ENCODE results near the gene ZNF215. TPM values are rescaled to one million over a fixed set of nuclear protein-coding genes. Genes with fewer than 3 reads are reported as not detected.
"Not testable (repeated sequence)": the region's sequence is repeated elsewhere in the genome, so short reads cannot be mapped to it uniquely, and the experiment has no call there.

Gene ZNF215
- polyA plus RNA-seq, 1 donor from 2014 or later = 2.5 TPM

DNA sequence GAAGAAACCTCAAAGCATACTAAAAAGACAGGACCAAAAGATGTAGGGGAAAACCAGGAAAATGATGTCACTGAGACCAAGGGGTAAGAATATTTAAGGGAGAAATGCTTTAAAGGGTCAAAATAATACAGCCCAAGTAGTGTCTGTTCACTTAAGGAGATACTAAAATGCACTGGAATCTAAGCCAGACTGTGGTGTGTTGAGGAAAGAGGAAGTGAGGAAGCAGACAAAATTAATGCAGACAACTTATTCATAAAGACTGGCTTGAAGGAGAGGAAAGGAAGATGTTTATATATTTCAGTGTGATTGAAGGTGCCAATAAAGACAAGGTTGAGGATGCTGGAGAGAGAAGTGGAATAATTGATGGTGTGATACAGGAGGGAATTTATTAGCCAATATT lies 15.7 kb downstream of the ZNF215 start:
- no peak overlapping the region for H3K4me2 ChIP-seq (ENCODE audit: low read length)
- H3K27me3 ChIP-seq (ENCODE audit: insufficient read depth, low read depth, low read length) = no peaks in the 10 kb centered on the region
- H3K36me3 ChIP-seq (ENCODE audit: insufficient read depth, low read length) = no peaks in the 10 kb centered on the region
- no peaks in the 10 kb centered on the region for H3K9me2 ChIP-seq (ENCODE audit: insufficient read depth, low read length)
- H3K27ac ChIP-seq (ENCODE audit: low read length) = no peak overlapping the region
- TF ChIP-seq POLR2AphosphoS5 (IDR thresholded peaks at IDR 0.05) (no peak), EP300 (conservative IDR thresholded peaks at IDR 0.05; ENCODE audit: poor library complexity, severe bottlenecking) (no peak), REST (IDR thresholded peaks at IDR 0.05; ENCODE audit: borderline replicate concordance) (no peak), EZH2 (IDR thresholded peaks at IDR 0.05; ENCODE audit: borderline replicate concordance, insufficient read depth, low read length, poor library complexity, severe bottlenecking) (no peak), MXI1 (conservative IDR thresholded peaks at IDR 0.05; ENCODE audit: poor library complexity, severe bottlenecking) (no peak), RAD21 (conservative IDR thresholded peaks at IDR 0.05) (no peak), SMC3 (conservative IDR thresholded peaks at IDR 0.05; ENCODE audit: poor library complexity) (no peak), TAF1 (IDR thresholded peaks at IDR 0.05; ENCODE audit: low read depth) (no peak), CTCF (IDR thresholded peaks at IDR 0.05; ENCODE audit: poor library complexity, severe bottlenecking) (no peak)
- no peak overlapping the region for H3K4me3 ChIP-seq (ENCODE audit: low read length)
- H3K9ac ChIP-seq (ENCODE audit: low read length) = no peak overlapping the region
- no peak overlapping the region for H2AFZ ChIP-seq (ENCODE audit: low read depth, low read length)
- no peaks in the 10 kb centered on the region for H4K20me1 ChIP-seq (ENCODE audit: insufficient read depth)
- no peaks in the 10 kb centered on the region for H3K9me3 ChIP-seq (ENCODE audit: low read length)
- H3K79me2 ChIP-seq (replicated peaks; ENCODE audit: insufficient read depth, low read length) = no peaks in the 10 kb centered on the region
- H3F3A ChIP-seq (ENCODE audit: insufficient read depth, low read length, poor library complexity, severe bottlenecking) = no peaks in the 10 kb centered on the region

DNA sequence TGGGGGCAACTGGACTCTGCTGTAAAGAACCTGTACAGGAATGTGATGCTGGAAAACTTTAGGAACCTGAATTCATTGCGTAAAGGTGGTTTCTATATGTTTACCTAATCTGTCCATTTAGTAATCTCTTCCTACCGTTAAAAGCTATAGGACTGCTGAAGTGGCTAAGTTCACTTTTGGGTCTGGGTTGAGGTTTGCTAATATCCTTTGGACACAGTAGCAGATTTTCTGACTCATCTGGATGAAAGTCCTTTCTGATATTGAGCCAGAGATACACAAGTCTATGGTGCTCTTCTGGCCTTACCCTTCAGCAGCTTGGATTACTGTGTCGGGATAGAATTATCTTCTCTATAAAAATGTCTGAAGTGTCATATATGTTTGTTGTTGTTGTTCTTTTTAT lies 16.9 kb downstream of the ZNF215 start:
- Histone ChIP-seq H3K27ac (ENCODE audit: low read length) (no peak overlapping the region), H3K4me3 (ENCODE audit: low read length) (no peak overlapping the region), H3K36me3 (ENCODE audit: insufficient read depth, low read length) (no peaks in the 10 kb centered on the region), H3K27me3 (ENCODE audit: insufficient read depth, low read depth, low read length) (no peaks in the 10 kb centered on the region), H3K79me2 (replicated peaks; ENCODE audit: insufficient read depth, low read length) (no peaks in the 10 kb centered on the region), H3K9me3 (ENCODE audit: low read length) (no peaks in the 10 kb centered on the region), H3F3A (ENCODE audit: insufficient read depth, low read length, poor library complexity, severe bottlenecking) (no peaks in the 10 kb centered on the region), H3K4me2 (ENCODE audit: low read length) (no peak overlapping the region), H3K9me2 (ENCODE audit: insufficient read depth, low read length) (no peaks in the 10 kb centered on the region), H4K20me1 (ENCODE audit: insufficient read depth) (no peaks in the 10 kb centered on the region), H2AFZ (ENCODE audit: low read depth, low read length) (no peak overlapping the region), H3K9ac (ENCODE audit: low read length) (no peak overlapping the region)
- no peak for TF ChIP-seq CTCF (IDR thresholded peaks at IDR 0.05; ENCODE audit: poor library complexity, severe bottlenecking)
- TF ChIP-seq RAD21 (conservative IDR thresholded peaks at IDR 0.05) = no peak
- TF ChIP-seq MXI1 (conservative IDR thresholded peaks at IDR 0.05; ENCODE audit: poor library complexity, severe bottlenecking) = no peak
- no peak for TF ChIP-seq EZH2 (IDR thresholded peaks at IDR 0.05; ENCODE audit: borderline replicate concordance, insufficient read depth, low read length, poor library complexity, severe bottlenecking)

- not testable (repeated sequence) for H3K36me3 ChIP-seq (ENCODE audit: insufficient read depth, low read length); H3K27me3 ChIP-seq (ENCODE audit: insufficient read depth, low read depth, low read length); H3K4me2 ChIP-seq (ENCODE audit: low read length); H4K20me1 ChIP-seq (ENCODE audit: insufficient read depth); H3K9me3 ChIP-seq (ENCODE audit: low read length); H2AFZ ChIP-seq (ENCODE audit: low read depth, low read length); H3K9ac ChIP-seq (ENCODE audit: low read length); H3F3A ChIP-seq (ENCODE audit: insufficient read depth, low read length, poor library complexity, severe bottlenecking); H3K27ac ChIP-seq (ENCODE audit: low read length); H3K79me2 ChIP-seq (replicated peaks; ENCODE audit: insufficient read depth, low read length); H3K9me2 ChIP-seq (ENCODE audit: insufficient read depth, low read length); H3K4me3 ChIP-seq (ENCODE audit: low read length)
These were observed 28.0 kb downstream of the ZNF215 start for GRCh38 chr11:6954248-6954647.
